Nephron progenitor cell (in vitro differentiated cells): ENCODE measurements around the gene CTSD.

Experiments used
- DNase-seq: peaks from one replicate; pipeline ENCODE4 v3.0.0; 2021
- H3K27ac Mint-ChIP-seq: 2 replicates; pipeline ENCODE4 v1.8.0; 2021; ENCODE audit warnings: mild to moderate bottlenecking, moderate library complexity, mixed read lengths
- H3K27me3 Mint-ChIP-seq: 2 replicates; pipeline ENCODE4 v1.8.0; 2021; ENCODE audit warnings: mild to moderate bottlenecking, low read depth, mixed read lengths; ENCODE audit not compliant: poor library complexity
- H3K36me3 Mint-ChIP-seq: 2 replicates; pipeline ENCODE4 v1.8.0; 2021; ENCODE audit warnings: low read depth, mixed read lengths
- H3K4me1 Mint-ChIP-seq: 2 replicates; pipeline ENCODE4 v1.8.0; 2021; ENCODE audit warnings: mixed read lengths
- H3K4me3 Mint-ChIP-seq: 2 replicates; pipeline ENCODE4 v1.8.0; 2021; ENCODE audit warnings: mild to moderate bottlenecking, moderate library complexity, mixed read lengths
- H3K9me3 Mint-ChIP-seq: 2 replicates; pipeline ENCODE4 v1.8.0; 2021; ENCODE audit warnings: mild to moderate bottlenecking, moderate library complexity, mixed read lengths
- TF ChIP-seq, protein P1 (sequence below): fragments of 200-600 bp; sonication (generic); IDR thresholded peaks from 2 replicates; pipeline ENCODE4 v1.5.0; 2021; ENCODE audit warnings: antibody characterized with exemption

Gene CTSD

DNA sequence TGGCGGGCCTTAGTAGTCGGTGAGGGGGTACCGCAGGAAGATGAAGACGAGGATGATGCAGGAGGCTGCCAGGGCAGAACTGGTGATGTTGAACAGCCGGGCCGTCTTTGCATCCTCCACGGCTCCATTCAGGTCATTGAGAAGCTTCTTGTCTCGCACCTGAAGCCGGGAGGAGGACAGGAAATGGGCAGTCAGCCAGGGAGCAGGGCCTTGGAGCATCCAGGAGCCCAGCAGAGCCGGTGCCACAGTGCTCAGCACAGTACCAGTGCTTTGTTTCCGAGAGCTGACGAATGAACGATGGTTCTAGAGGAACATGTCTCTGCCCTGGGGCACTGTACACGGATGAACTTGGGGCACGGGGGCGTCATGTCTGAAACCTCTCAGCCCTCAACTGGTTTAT lies 28.5 kb downstream of the CTSD start:
- no peak overlapping the region for H3K27ac Mint-ChIP-seq
- H3K36me3 Mint-ChIP-seq, result peaks cover 7% of the 10 kb centered on the region
- H3K9me3 Mint-ChIP-seq, result peaks cover 30% of the 10 kb centered on the region
- peaks cover 10% of the 10 kb centered on the region for H3K4me1 Mint-ChIP-seq
- peaks cover 65% of the 10 kb centered on the region for H3K27me3 Mint-ChIP-seq
- TF ChIP-seq, protein P1, sequence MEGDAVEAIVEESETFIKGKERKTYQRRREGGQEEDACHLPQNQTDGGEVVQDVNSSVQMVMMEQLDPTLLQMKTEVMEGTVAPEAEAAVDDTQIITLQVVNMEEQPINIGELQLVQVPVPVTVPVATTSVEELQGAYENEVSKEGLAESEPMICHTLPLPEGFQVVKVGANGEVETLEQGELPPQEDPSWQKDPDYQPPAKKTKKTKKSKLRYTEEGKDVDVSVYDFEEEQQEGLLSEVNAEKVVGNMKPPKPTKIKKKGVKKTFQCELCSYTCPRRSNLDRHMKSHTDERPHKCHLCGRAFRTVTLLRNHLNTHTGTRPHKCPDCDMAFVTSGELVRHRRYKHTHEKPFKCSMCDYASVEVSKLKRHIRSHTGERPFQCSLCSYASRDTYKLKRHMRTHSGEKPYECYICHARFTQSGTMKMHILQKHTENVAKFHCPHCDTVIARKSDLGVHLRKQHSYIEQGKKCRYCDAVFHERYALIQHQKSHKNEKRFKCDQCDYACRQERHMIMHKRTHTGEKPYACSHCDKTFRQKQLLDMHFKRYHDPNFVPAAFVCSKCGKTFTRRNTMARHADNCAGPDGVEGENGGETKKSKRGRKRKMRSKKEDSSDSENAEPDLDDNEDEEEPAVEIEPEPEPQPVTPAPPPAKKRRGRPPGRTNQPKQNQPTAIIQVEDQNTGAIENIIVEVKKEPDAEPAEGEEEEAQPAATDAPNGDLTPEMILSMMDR, result no peak
- no peak for DNase-seq
- no peak overlapping the region for H3K4me3 Mint-ChIP-seq

DNA sequence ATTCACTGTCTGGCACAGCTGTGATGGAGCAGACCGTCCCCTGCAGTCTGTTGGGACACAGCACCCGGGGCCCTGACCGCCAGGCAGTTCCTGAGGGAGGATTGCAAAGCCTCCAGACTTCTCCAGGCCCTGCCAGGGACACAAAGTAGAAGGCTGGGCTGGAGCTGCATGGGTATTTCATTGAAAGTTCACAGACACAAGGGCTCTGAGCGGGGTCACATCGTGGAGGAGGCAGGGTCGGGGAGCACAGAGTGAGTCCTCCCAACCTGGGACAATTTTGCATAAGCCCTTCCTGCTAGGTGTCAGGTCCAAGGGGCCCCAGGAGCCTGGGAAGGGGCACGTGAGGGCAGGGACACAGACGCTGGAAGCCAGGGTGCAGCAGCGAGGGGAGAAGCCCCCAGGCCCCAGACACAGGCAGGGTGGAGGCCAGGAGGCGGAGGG lies 29.1 kb downstream of the CTSD start:
- H3K27me3 Mint-ChIP-seq, result peaks cover 70% of the 10 kb centered on the region

DNA sequence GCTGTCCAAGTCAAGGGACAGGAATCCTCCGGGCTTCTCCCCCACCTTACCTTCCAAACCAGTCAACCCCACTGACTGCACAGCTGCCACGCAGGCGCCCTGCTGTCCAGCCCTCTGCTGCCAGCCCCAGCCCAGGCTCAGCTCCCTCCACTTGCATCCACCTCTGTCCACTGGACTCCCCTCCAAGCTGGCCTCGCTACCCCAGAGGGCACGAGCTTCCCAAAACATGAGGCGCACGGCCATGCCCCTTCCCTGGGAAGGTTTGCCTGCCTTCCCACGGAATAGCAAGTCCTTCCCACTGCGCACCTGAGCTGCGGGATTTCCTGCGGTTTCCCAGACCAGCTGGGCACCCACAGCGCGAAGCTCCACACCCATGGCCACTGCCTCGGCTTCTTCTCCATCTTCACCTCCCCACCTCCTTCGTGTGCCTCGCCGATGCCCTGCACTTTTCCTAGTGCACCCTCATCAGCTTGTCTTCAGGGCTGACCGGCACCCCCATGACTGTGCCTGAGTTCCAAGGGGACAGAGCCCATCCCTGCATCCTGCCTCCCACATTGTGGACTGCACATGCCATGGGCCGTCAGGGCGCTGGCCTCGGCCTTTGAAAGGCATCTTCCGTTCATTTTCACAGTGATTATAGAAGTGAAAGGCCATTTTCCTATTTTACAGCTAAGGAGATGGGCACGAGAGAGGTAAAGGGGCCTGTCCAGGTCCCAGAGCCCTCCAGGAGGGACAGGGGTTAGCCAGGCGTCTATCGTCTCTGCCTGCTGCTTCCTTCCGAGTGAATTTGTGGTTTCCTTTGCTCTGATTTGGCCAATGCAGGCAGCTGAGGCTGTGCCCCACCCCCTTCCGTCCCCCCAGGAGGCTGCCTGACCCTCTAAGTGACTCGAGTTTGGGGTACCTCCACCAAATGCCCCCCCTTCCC lies 29.7 kb downstream of the CTSD start:
- Mint-ChIP-seq H3K4me1 (peaks cover 10% of the 10 kb centered on the region), H3K9me3 (peaks cover 30% of the 10 kb centered on the region), H3K4me3 (no peak overlapping the region), H3K27ac (no peak overlapping the region), H3K36me3 (peaks cover 7% of the 10 kb centered on the region), H3K27me3 (peaks cover 73% of the 10 kb centered on the region)
- no peak for DNase-seq
- TF ChIP-seq, protein P1, result no peak

More for the DNA sequence above, 29.1 kb downstream of the CTSD start:
- Mint-ChIP-seq H3K4me3 (no peak overlapping the region), H3K4me1 (peaks cover 10% of the 10 kb centered on the region), H3K9me3 (peaks cover 30% of the 10 kb centered on the region), H3K27ac (no peak overlapping the region), H3K36me3 (peaks cover 7% of the 10 kb centered on the region)
- no peak for DNase-seq
- TF ChIP-seq, protein P1, result no peak

DNA sequence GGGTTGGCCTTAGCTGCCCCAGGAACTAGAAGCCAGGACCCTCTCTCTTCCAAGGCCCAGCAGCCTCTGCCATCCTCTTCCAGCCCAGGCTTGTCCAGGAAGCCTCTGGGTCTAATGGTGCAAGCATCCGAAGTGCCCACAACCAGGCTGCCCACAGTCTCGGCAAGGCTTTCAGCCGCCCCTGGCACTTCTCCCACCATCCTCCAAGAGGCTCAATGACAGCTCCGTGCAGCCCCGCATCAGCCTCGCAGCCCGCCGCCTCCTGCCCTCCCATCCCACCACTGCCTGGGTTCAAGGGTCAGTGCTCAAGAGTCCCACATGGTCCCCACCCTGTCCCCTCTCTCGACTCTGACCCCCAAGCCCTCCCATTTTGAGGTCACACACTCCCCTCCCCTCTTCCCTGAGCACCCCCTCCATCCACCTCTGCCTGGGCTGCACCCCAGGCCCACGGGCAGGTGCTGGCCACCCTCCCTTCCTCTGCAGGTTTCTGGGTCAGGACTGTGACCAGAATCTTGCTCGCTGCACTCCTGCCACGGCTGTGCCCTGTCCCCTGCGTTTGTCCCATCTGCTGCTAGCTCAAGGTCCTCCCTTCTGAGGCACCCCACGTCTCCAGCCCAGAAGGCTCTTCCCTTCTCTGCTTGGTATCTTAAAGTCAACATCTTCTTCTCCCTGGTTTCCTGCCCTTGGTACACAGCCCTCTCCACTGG lies 30.6 kb downstream of the CTSD start:
- H3K36me3 Mint-ChIP-seq, result peaks cover 7% of the 10 kb centered on the region
- no peak overlapping the region for H3K27ac Mint-ChIP-seq
- H3K4me1 Mint-ChIP-seq, result peaks cover 10% of the 10 kb centered on the region
- peaks cover 76% of the 10 kb centered on the region for H3K27me3 Mint-ChIP-seq
- TF ChIP-seq, protein P1, result no peak
- no peak for DNase-seq
- no peak overlapping the region for H3K4me3 Mint-ChIP-seq
- H3K9me3 Mint-ChIP-seq, result peaks cover 26% of the 10 kb centered on the region

DNA sequence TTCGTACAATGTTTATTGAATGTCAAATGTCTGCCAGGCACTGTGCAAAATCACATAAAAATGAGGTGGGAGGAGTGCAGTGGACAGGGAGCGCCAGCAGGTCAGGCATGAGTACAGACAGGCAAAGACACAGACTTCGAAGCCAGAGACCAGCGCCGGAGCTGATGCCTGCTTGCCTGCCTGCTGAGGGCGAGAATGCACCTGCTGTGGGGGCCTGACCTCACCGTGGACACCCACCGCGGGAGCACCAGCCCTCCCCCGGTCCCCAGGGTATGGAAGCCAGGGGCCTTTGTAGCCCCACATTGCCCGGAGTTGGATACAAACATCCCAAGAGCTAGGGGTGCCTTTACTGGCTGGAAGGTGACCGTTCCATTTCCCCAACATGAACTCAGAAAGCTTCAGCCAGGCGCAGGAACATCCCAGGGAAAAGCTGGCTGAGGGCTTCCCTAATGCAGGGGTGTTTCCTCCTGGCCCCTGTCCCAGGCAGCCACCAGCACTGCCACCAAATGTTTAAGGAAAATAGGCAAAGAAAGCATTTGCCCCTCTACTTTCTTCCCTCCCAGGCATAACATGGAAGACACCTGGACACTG lies 31.2 kb downstream of the CTSD start:
- Mint-ChIP-seq H3K27me3 (peaks cover 74% of the 10 kb centered on the region), H3K36me3 (peaks cover 7% of the 10 kb centered on the region), H3K9me3 (peaks cover 21% of the 10 kb centered on the region), H3K4me3 (no peak overlapping the region), H3K4me1 (peaks cover 10% of the 10 kb centered on the region), H3K27ac (no peak overlapping the region)
- DNase-seq, result no peak
- TF ChIP-seq, protein P1, result no peak
